Measurements from ENCODE around the gene ALG3.
A peak's percentile ranks its signal among the peaks of the same experiment; 100 is the strongest.

The ALG3 gene

DNA sequence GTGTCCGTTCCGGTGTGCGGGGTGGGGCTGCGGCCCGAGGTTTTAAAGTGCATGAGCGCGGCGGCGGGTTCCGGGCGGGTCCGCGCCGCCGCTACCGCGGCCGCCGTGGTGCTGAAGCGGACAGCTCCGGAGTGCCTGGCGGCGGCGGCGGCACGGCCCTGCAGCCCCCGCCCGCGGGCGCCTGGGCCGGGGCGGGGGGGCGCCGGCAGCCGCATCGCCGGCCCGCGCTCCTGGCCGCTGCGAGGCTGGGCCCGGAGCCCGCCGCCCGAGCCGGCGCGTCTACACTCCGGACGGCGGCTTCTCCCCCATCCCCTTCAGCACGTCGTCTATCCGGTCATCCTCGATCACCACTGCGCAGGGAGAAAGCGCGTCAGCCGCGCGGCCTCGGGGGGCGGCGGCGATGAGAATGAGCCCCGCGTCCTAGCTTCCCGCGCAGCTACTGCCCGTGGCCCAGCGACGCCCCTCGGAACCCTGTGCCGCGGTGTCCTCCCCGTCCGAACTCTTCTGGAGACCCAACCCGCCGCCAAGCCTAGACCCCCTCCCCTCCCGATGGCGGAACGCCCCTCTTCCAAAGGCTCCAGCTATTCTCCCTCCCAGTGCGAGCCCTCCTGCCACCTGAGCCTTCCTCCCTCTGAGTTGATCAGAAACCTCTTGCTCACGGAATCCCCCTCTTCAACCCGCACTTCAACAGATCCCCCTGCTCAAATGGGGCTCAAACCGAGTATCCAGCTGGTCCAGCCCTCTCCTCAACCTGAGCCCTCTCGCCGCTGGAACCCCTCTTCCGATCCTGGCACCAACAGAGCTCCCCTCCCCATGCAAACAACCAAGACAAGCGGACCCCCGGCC is 11.3 kb upstream of the ALG3 start:
- no peak for DNase-seq

DNA sequence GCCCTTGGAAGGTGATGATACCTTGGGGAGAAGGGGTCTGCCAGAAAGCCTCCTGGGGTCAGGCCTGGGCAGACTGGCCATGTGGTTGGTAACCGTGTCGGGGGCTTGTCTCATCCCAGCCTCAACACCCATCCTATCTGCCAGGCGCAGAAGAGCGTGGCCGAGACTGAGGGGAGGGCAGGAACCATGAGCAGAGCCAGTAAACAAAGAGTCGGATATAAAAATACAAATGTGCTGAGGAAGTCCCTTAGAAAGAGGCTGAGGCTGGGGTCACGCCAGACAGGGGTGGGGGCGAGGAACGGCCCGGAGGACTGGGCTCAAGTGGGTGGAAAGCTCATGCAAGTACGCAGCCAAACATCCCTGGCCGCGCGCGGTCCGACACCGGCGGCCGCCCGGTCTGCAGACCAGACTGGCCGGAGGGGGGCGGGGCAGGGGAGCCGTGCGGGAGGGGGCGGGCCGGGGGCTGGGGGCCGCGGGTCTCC is 10.7 kb upstream of the ALG3 start:
- DNase-seq: no peak

DNA sequence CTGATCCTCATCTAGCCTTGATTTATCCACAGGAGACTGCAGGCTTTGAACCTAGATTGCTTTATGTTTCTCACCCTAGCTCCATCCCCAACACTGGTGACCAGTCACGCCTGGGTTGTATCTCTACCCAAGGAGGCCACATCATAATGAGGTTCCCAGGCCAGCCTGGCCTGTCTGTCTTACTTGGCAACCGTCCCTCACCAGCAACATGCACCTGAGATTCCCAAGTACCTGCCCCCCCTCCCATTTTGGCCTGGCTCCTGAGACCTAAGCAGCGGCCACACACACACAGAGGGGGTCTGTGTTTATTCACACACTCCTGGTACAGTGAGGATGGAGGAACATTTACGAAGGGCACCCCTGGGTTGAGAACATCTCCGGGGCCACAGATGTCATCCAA is 10.2 kb upstream of the ALG3 start:
- DNase-seq: no peak

DNA sequence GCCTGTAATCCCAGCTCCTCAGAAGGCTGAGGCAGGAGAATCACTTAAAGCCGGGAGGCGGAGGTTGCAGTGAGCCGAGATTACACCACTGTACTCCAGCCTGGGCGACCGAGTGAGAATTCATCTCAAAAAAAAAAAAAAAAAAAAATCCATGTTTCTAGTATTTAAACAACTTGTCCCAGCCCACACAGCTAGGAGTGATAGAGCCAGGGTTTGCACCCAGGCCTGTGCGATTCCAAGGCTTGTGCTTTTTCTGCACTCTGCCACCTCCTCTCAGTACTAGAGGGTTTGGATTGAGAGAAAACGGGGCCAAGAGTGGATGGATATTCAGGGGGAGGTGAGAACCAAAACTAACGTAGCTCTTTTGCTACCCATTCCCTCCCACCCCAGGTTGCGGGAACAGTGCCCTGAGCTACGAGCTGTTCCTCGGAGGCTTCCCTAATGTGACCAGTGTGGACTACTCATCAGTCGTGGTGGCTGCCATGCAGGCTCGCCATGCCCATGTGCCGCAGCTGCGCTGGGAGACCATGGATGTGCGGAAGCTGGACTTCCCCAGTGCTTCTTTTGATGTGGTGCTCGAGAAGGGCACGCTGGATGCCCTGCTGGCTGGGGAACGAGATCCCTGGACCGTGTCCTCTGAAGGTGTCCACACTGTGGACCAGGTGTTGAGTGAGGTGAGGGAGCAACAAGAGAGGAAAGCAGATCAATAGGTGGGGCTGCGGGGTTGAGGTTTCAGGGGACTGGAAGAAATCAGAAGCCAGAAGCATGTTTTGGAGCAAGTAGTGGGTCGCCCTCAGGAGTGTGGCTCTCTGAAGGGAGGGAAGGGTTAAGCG is 8.5 kb upstream of the ALG3 start:
- DNase-seq: no peak

DNA sequence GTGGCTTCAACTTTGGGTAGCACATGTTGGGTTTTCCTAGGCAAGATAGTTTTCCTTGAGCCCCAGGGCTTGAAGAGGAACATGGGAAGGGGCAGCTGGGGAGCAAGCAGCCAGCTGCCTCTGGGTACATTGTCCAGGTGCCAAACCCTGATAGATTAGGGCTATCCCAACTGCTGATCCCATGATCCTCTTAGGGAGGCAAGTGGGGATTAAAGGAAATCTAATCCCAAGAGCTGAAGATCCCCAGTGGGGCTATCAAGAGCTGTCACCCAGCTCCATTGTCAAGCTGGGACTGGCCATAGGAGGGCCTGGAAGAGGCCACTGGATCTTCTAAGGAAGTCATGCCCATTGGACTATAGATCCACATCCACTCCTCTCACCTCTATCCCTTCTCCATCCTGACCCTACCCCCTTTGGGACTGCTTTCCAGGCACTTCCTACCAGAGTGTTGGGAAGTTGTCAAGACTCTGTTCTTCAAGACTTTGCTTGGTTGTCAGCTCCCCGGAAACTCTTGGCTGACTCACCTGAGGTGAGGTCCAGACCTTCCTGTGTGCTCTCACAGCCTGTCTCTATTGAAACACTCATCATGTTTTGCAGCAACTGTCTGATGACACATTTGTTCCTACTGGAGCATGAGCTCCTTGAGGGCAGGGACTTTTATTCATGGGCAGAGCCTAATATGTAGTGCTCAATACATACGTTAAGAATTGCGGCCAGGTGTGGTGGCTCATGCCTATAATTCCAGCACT is 6.7 kb upstream of the ALG3 start:
- DNase-seq: no peak

DNA sequence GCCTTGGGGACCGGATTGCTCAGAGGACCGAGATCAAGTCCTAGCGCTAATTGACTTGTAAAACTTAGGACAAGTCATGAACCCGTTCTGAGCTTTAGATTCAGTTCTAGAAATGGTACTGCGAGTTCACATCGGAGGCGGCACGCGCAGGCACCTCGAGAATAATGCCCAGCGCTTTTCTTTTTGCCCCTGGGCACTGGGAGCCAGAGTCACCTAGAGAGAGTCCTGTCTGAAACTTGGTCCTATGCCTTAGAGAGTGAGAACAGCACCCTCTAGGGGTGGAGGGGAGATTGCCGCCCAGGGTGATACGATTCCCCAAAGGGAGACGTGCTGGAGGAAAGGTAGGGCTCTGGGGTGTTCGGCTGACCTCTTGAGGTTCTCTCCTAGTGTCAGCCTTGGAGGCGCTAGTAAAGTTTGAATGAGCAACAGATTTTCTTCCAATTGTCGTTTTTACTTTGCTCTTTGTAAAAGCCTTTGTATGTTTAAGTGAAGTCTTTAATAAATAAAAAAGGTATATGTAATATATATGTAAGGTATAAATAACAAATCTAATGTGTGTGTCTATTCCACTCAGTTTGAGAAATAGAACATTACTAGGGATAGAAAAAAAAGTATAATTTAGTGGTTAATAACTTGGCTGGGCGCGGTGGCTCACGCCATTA is 1.5 kb upstream of the ALG3 start:
- DNase-seq: peak; percentile 72

DNA sequence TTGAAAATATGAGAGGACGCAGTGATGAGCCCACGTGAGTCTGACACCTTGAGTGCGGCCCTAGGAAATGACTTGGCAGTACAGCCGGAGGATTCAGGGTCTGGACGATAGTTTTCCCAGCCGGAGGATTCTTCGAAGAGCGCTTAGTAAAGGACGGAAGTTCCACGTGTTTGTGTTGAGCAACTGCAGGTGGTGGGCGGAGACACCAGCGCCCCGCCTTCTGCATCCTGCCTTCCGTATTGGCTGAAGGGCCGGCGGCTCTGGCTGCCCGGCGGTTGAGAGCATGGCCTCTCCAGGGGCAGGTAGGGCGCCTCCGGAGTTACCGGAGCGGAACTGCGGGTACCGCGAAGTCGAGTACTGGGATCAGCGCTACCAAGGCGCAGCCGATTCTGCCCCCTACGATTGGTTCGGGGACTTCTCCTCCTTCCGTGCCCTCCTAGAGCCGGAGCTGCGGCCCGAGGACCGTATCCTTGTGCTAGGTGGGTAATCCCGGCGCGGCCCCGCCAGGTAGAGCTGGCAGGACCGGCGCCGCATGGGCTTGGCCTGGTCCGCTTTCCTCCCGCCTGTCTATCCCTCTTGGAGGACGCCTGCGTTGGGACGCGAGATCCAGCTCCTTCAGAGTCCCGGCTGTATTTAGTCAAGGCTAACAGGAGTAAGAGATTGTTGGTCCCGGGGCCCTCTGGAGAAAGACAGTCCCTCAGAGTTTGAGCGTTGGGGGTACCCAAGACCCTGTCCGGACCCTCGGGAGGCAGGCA is 827 bp upstream of the ALG3 start, which contains the start of gene EEF1AKMT4:
EEF1AKMT4 (plus strand) TSS at position 261 of the 755 bp plus-strand sequence; CDS start at position 284, 23 bp downstream.
- peak; percentile 98 for DNase-seq

DNA sequence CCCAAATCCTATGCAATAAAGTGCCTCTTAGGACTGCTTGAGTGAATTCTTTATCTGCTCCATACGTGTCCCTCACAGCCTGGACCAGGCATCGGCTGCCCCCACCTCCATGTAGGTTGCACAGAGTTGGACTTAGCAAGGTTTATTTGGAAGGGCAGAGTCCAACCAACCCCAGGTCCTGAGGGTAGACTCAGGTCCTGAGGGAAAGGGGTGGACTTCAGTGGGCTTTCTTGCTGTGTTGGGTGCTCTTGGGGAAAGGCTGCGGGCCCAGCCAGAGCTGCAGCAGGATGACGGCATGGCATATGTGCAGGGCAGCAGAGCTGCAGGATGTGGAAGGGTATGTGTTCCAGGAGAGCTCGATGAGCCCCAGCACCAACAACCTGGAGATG is 6.5 kb downstream of the ALG3 start:
- no peak for DNase-seq

DNA sequence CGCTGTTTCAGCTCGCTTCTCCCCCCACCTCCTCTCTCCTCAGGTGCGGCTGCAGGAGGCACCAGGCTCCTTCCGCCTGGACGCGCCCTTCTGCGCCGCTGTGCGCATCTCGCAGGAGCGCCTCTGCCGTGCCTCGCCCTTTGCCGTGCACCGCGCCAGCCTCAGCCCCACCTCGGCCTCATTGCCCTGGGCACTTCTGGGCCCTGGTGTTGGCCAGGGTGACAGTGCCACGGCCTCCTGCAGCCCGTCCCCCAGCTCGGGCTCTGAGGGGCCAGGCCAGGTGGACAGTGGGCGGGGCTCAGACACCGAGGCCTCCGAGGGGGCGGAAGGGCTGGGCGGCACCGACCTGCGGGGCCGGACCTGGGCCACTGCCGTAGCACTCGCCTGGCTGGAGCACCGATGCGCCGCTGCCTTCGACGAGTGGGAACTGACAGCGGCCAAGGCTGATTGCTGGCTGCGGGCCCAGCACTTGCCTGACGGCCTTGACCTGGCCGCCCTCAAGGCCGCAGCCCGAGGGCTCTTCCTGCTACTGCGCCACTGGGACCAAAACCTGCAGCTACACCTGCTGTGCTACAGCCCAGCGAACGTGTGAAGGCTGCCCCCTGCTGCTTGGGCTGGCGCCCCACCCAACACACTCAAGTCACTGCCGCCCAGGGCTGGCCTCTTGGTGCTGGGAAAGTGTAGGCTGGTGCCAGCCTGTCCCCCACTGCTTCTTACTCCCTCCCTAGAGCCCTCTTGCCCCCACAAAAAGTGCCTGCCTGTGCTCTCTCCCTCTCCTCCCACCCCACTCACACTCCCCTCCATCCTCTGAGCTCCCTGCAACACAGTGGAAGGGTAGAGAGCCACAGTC is 7.1 kb downstream of the ALG3 start:
- no peak for DNase-seq

DNA sequence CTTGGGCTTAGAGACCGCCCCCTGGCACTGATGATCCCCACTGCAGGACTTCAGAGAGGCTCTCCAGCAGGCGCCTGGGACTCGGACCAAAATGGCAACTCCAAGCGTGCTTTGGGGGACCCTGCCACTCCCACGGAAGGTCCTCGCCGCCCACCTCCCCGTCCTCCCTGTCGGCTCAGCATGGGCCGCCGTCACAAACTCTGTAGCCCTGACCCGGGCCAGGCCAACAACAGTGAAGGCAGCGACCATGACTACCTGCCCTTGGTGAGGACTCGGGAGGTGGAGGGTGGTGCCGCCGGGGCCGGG is 7.7 kb downstream of the ALG3 start:
- DNase-seq: no peak

DNA sequence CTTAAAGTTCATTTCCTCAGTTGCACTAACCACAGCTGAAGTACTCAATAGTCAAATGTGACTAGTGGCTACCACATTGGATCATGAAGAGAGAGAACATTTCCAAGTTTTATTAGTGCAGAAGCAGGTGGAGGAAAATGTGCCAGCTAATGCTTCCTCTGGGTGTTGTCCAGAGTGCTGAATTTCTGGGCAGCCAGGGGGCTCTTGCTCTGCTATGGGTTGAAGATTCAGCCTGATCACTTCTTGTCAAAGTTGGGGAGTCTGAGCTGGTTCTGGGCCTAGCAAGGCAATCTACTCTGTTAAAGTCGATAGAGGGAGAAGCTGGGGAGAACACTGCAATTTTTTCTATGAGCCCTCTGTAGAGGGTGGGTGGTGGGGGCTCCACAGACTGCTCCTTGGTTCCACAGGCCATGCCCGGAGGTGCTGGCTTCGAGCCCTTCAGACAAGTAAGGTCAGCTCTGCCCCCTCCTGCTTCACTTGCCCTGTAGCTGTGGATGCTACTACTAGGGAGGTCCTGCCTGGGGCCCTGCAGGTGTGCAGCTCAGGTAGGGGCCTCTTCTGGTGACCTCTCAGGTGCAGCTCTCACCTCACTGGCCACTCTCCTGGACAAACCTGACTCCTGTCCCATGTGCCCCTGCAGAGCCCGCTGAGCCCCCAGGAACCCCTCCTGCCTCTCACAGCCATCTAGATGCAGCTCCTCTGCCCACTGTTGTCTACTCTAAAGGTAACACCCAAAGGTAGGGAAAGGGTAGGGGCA is 8.2 kb downstream of the ALG3 start:
- no peak for DNase-seq

DNA sequence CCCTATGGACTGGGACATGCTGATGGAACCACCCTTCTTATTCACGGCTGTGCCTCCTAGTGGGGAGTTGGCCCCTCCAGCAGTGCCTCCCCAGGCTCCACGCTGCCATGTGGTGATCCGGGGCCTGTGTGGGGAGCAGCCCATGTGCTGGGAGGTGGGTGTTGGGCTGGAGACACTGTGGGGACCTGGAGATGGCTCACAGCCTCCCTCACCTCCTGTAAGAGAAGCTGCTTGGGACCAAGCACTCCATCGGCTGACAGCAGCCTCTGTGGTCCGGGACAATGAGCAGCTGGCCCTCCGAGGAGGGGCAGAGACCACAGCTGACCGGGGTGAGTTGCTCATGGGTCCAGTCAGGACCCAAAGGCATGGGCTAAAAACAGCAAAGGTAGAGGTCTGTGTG is 9.1 kb downstream of the ALG3 start:
- DNase-seq: no peak

DNA sequence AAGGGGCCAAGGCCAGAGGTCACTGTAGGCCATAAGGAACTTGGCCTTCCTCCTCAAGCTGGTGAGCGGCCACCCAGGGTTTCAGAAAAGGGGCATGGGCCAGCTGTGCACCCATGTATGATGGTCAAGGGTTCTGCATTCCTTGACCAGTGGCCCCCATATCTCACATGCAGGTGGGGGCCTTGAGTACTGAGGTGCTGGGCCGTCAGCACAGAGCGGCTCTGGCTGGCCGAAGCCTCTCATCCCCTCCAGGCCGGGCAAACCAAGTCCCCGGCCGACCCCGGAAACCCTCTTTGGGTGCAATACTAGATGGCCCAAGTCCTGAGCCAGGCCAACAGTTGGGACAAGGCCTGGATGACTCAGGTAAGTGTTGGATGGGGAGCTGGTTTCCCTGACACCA is 9.5 kb downstream of the ALG3 start:
- DNase-seq: no peak

DNA sequence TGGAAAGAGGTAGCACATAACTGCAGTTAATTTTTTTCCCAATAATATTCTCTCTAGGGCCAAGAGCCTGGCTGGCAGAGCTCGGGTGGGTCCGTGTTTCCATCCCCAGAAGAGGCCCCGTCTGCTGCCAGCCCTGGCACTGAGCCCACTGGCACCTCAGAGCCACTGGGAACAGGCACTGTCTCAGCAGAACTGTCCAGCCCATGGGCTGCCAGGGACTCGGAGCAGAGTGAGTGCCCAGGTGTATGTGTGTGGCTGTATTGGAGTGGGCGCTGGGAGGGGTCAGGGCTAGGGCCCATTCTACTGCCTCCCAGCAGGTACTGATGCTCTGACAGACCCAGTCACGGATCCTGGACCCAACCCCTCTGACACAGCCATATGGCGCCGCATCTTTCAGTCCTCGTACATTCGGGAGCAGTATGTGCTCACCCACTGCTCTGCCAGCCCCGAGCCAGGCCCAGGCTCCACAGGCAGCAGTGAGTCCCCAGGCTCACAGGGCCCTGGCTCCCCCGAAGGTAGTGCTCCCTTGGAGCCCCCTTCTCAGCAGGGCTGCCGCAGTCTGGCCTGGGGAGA is 10.4 kb downstream of the ALG3 start:
- DNase-seq: peak; percentile 54

DNA sequence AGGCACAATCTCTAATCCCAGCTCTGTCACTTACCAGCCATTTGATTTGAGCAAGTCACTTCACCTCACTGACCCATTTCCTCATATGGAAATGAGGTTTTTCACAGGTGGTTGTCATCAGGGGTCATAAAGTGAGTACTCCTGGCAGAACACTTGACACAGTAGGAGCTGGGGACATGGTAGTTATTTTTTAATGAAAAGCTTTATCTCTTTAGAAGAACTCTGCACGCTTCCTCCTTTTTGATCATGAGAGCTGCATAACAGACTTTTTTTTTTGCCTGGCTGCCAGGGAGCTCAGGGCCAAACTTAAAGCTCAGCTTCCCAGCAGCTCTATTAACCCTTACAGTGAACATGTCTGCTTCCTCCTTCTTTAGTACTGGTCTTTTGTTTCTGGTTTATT is 11.0 kb downstream of the ALG3 start:
- DNase-seq: no peak

DNA sequence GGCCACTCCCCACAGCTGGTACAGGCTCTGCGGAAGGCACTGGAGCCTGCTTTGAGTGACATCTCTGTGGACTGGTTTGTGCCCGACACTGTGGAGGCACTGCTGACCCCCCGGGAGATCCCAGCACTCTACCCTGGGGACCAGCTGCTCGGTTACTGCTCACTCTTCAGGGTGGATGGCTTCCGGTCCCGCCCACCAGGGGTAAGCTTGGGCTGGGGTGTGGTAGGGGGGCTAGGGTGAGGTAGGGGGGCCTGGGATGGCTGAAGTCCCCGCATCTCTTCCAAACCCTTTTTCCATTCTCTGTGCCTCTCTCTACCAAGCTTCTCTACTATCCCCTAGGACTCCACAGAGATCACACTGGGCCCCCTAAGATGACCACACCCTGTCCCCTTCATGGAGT is 11.6 kb downstream of the ALG3 start:
- no peak for DNase-seq

DNA sequence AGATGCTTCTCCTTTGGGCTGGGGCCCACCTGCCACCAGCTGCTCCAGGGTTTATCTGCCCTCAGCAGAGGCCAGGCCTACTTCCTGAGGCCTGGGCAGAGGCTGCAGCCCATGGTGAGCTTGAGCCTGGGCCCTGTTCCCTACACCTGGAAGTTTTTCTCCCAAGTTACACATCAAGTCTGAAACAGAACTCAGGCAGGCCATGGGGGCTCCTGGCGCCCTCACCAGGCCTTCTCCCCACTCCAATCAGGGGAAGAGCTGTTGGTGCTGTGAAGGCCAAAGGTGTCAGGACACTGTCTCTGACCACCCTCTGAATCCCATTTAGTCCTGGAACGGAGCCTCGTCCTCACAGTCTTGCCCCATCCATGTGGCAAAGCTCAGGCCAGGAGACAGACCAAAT is 12.1 kb downstream of the ALG3 start:
- no peak for DNase-seq

DNA sequence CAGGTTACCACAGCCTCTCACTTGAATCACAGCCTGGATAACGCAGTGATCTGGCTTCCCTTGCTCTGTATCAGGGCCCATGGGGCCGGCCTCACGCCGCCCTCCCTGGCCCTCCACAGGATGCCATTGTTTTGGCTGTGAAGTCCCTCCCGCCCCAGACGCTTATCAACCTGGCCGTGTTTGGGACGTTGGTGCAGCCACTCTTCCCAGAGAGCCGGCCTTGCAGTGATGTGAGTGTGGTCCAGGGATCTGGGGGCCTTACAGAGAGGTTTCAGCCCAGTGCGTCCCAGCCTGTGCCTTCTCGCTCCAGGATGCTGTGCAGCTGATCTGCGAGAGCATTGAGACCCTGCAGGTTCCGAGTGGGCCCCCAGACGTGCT is 12.7 kb downstream of the ALG3 start:
- DNase-seq: no peak

DNA sequence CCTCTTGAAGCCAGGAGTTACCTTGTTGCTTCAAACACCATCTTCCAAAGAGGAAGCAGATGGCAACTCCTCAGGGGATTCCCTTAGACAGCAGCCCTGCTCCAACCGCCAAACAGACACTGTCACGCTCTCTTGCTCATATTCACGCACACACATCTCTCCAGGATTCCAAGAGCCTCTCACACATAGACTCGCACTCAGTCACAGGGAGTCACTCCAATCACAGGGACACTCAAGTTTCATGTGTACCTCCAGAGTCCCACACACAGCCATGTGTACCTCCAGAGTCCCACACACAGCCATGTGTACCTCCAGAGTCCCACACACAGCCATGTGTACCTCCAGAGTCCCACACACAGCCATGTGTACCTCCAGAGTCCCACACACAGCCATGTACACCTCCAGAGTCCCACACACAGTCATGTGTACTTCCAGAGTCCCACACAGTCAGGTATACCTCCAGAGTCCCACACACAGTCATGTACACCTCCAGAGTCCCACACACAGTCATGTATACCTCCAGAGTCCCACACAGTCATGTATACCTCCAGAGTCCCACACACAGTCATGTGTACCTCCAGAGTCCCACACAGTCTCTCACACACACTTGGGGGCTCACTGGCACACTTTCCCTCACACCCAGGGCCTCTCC is 13.3 kb downstream of the ALG3 start:
- DNase-seq: peak; percentile 30

Data from NCI-H446 treated with DMSO at 0.1 percent for 48 hours (cell line).